ENCODE data around the gene PAQR6. TPM values are rescaled to one million over a fixed set of nuclear protein-coding genes. Genes with fewer than 3 reads are reported as not detected.

Gene PAQR6
- total RNA-seq, 1 experiment from 2014 or later, result 15.8 TPM

- Histone ChIP-seq H3K4ac (ENCODE audit: low read depth, low read length) (no peak overlapping the region), H2AK5ac (ENCODE audit: insufficient read length, low read length) (no peak overlapping the region), H3K27me3 (ENCODE audit: insufficient read depth, low read length) (no peaks in the 10 kb centered on the region), H2BK20ac (ENCODE audit: low read depth, low read length, poor library complexity, severe bottlenecking) (no peak overlapping the region), H2BK12ac (ENCODE audit: insufficient read length, low read depth, low read length) (no peak overlapping the region), H3K9me3 (ENCODE audit: control insufficient read depth, low read depth, low read length) (no peaks in the 10 kb centered on the region), H2AFZ (ENCODE audit: low read length) (no peak overlapping the region), H3K4me1 (ENCODE audit: insufficient read depth, low read length) (peaks cover 2% of the 10 kb centered on the region; the same call in 1 of the 2 replicates), H3K18ac (ENCODE audit: insufficient read length, low read depth, low read length) (no peak overlapping the region), H3K14ac (ENCODE audit: insufficient read depth, low read length) (no peak overlapping the region; the same call in 1 of the 2 replicates), H2BK120ac (ENCODE audit: low read depth, low read length, poor library complexity, severe bottlenecking) (no peak overlapping the region), H3K56ac (ENCODE audit: insufficient read length, low read depth, low read length) (no peak overlapping the region), H3K79me1 (ENCODE audit: insufficient read depth, low read depth, low read length, poor library complexity, severe bottlenecking) (no peaks in the 10 kb centered on the region), H3T11ph (ENCODE audit: low read length) (no peak overlapping the region), H4K91ac (ENCODE audit: insufficient read length, low read depth, low read length) (no peak overlapping the region), H3K4me2 (ENCODE audit: insufficient read depth, insufficient read length, low read length) (no peak overlapping the region), H4K5ac (ENCODE audit: insufficient read length, low read depth, low read length) (no peak overlapping the region), H3K27ac (ENCODE audit: insufficient read length, low read depth, low read length) (no peak overlapping the region), H3K23me2 (ENCODE audit: insufficient read length, low read depth, low read length, poor library complexity, severe bottlenecking) (peaks cover 3% of the 10 kb centered on the region), H2BK5ac (ENCODE audit: insufficient read length, low read length) (no peak overlapping the region), H4K20me1 (ENCODE audit: control insufficient read depth, insufficient read depth, insufficient read length) (no peaks in the 10 kb centered on the region), H3K23ac (ENCODE audit: insufficient read length, low read depth, low read length) (no peak overlapping the region), H4K8ac (replicated peaks; ENCODE audit: insufficient read length, low read depth, low read length) (no peak overlapping the region), H3K79me2 (ENCODE audit: insufficient read depth, low read length) (no peaks in the 10 kb centered on the region), H2BK15ac (ENCODE audit: low read depth, low read length) (no peak overlapping the region), H3K9ac (ENCODE audit: extremely low read depth, insufficient read length, low read length) (no peak overlapping the region)
- Mint-ChIP-seq H3K4me3 (no peak overlapping the region; a peak in 1 of 5 replicates), H3K4me1 (peaks cover 17 to 22% of the 10 kb centered on the region in 2 experiments), H3K9me3 (no peaks in the 10 kb centered on the region), H3K27me3 (ENCODE audit: low read depth) (peaks cover 4% of the 10 kb centered on the region; the same call in 1 of the 2 replicates), H3K36me3 (ENCODE audit: insufficient read depth in 1 of 3, low read depth in 3 of 3) (peaks cover 5 to 20% (median 12%) of the 10 kb centered on the region in 3 experiments; a peak in 5 of 7 replicates), H3K27ac (peak overlapping the region; percentile 71 to 86 (median 85); a peak in 5 of 7 replicates)
- no peak for DNase-seq
- no CpG with 5 or more reads among the region's 17 CpGs for WGBS (ENCODE audit: extremely low coverage, insufficient read length, low lambda C conversion rate)
- no peak for TF ChIP-seq CTCF (conservative IDR thresholded peaks at IDR 0.05)
Measured at GRCh38 chr1:156244712-156245111, 3.1 kb downstream of the PAQR6 start.
